Neural progenitor cell (in vitro differentiated cells): Measurements from ENCODE around the gene RNF224. TPM values are rescaled to one million over a fixed set of nuclear protein-coding genes. Genes with fewer than 3 reads are reported as not detected.

Experiments
- DNase-seq: peaks from one replicate; pipeline ENCODE4 v3.0.0-alpha.2; 2016; ENCODE audit warnings: low spot score
- H2AFZ ChIP-seq: fragments of 200-600 bp; sonication (generic); replicated peaks from 2 replicates; pipeline ENCODE4 v1.6.1; 2016; ENCODE audit warnings: antibody characterized with exemption
- H3F3A ChIP-seq: fragments of 200-600 bp; sonication (generic); 2 replicates; pipeline ENCODE4 v1.6.1; 2016; ENCODE audit warnings: antibody characterized with exemption, low read depth
- H3K27ac ChIP-seq: fragments of 200-600 bp; sonication (generic); 2 replicates; pipeline ENCODE4 v1.5.1; 2016; ENCODE audit warnings: mild to moderate bottlenecking
- H3K27me3 ChIP-seq: fragments of 200-600 bp; sonication (generic); 2 replicates; pipeline ENCODE4 v1.6.1; 2016; ENCODE audit warnings: mild to moderate bottlenecking, moderate library complexity
- H3K36me3 ChIP-seq: fragments of 200-600 bp; sonication (generic); 2 replicates; pipeline ENCODE4 v1.5.1; 2016
- H3K4me1 ChIP-seq: fragments of 200-600 bp; sonication (generic); 2 replicates; pipeline ENCODE4 v1.6.1; 2016; ENCODE audit warnings: mixed run types
- H3K4me2 ChIP-seq: fragments of 200-600 bp; sonication (generic); 2 replicates; pipeline ENCODE4 v1.6.1; 2016
- H3K4me3 ChIP-seq: fragments of 200-600 bp; sonication (generic); 2 replicates; pipeline ENCODE4 v1.5.1; 2016
- H3K79me2 ChIP-seq: fragments of 200-600 bp; sonication (generic); 2 replicates; pipeline ENCODE4 v1.6.1; 2016; ENCODE audit warnings: low read depth
- H3K9ac ChIP-seq: fragments of 200-600 bp; sonication (generic); 2 replicates; pipeline ENCODE4 v1.6.1; 2016
- H3K9me3 ChIP-seq: fragments of 200-600 bp; sonication (generic); 2 replicates; pipeline ENCODE4 v1.5.1; 2016; ENCODE audit warnings: low read depth
- H4K20me1 ChIP-seq: fragments of 200-600 bp; sonication (generic); 2 replicates; pipeline ENCODE4 v1.6.1; 2016; ENCODE audit warnings: low read depth
- H3K27ac Mint-ChIP-seq: 3 replicates; pipeline ENCODE4 v1.8.0; 2021; ENCODE audit warnings: mixed read lengths
- H3K27me3 Mint-ChIP-seq: 2 replicates; pipeline ENCODE4 v1.8.0; 2022; ENCODE audit warnings: low read depth, mild to moderate bottlenecking, inconsistent platforms, moderate library complexity, mixed read lengths; ENCODE audit not compliant: insufficient read depth
- H3K36me3 Mint-ChIP-seq: 3 replicates; pipeline ENCODE4 v1.8.0; 2021; ENCODE audit warnings: mixed read lengths
- H3K4me1 Mint-ChIP-seq: 3 replicates; pipeline ENCODE4 v1.8.0; 2021; ENCODE audit warnings: mixed read lengths
- H3K4me3 Mint-ChIP-seq: 3 replicates; pipeline ENCODE4 v1.8.0; 2021; ENCODE audit warnings: mild to moderate bottlenecking, moderate library complexity, mixed read lengths
- H3K9me3 Mint-ChIP-seq: 3 replicates; pipeline ENCODE4 v1.8.0; 2020; ENCODE audit warnings: mixed read lengths
- CTCF ChIP-seq: fragments of 200-600 bp; sonication (generic); IDR thresholded peaks from 2 replicates; pipeline ENCODE4 v1.5.1; 2017; ENCODE audit warnings: antibody characterized with exemption, mild to moderate bottlenecking
- EZH2 ChIP-seq: fragments of 200-600 bp; sonication (generic); IDR thresholded peaks from 2 replicates; pipeline ENCODE4 v1.6.1; 2017; ENCODE audit warnings: antibody characterized with exemption, mild to moderate bottlenecking, moderate library complexity
- EZH2phosphoT487 ChIP-seq: fragments of 200-600 bp; sonication (generic); IDR thresholded peaks from 2 replicates; pipeline ENCODE4 v1.6.1; 2017; ENCODE audit warnings: antibody characterized with exemption
- total RNA-seq: library from RNA; depleted of rRNA; stranded (reverse); fragments of >200 nt; gene quantifications from 2 replicates; pipeline ENCODE4 v1.2.3, GENCODE V29; 2015; ENCODE audit warnings: low replicate concordance

The RNF224 gene
- total RNA-seq, 1 donor from 2014 or later: not detected

DNA sequence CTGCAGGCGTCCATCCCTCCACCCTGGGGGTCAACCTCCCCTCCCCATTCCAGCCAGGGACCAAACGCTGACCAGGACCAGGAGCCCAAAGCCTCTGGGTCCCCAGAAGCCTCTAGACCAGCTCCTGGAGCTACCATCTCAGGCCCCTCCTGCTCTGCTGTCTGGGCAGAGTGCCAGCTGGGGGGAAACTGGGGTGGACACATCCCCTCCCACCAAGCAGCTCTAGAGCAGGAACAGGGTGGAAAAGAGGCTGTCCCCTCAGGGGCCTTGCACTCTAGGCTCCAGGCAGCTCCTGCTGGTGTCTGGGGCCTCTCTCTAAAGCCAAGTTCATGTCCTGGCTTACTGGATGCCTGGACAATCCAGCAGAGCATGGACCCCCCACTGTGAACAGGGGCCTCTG, 34.4 kb upstream of the RNF224 start:
- Histone ChIP-seq H3K9me3 (no peaks in the 10 kb centered on the region), H4K20me1 (peaks cover 63% of the 10 kb centered on the region), H3K4me1 (no peaks in the 10 kb centered on the region)

GRCh38 chr9:137193771-137194170, 33.5 kb upstream of the RNF224 start:
- peaks cover 22% of the 10 kb centered on the region for H3K4me1 Mint-ChIP-seq

More for the DNA sequence above, 34.4 kb upstream of the RNF224 start:
- Mint-ChIP-seq H3K4me3 (no peak overlapping the region), H3K4me1 (peaks cover 22% of the 10 kb centered on the region), H3K27ac (no peak overlapping the region), H3K27me3 (peaks cover 6% of the 10 kb centered on the region), H3K36me3 (no peaks in the 10 kb centered on the region), H3K9me3 (no peaks in the 10 kb centered on the region)
- H3K36me3 ChIP-seq: no peaks in the 10 kb centered on the region
- H3K9ac ChIP-seq: no peak overlapping the region
- TF ChIP-seq CTCF (no peak), EZH2 (no peak), EZH2phosphoT487 (no peak)
- no peak for DNase-seq
- H3K4me2 ChIP-seq: no peak overlapping the region
- H3K27ac ChIP-seq: no peak overlapping the region
- peaks cover 10% of the 10 kb centered on the region for H3F3A ChIP-seq
- peaks cover 9% of the 10 kb centered on the region for H3K79me2 ChIP-seq
- H3K27me3 ChIP-seq: no peaks in the 10 kb centered on the region
- no peak overlapping the region for H3K4me3 ChIP-seq
- no peak overlapping the region for H2AFZ ChIP-seq

DNA sequence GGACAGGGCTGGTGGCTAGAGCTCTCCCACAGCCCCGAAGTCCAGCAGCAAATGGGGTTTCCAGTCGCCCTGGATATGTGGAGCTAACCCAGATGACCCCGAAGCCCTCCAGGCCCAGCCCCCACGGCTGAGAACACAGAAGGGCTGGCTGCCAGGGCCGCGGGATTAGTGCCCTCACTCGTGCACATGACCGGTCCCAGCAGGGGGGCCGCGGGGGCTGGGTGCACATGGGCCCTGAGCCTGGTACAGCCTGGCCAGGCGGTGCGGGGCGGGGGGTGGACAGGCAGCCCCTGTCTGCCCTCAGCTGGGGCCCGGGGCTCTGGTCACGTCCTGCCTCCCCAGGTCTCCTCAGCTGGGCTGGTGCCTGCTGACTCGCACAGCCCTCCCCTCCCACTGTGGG, 32.9 kb upstream of the RNF224 start:
- TF ChIP-seq CTCF: no peak
- no peak for TF ChIP-seq EZH2phosphoT487
- no peak for TF ChIP-seq EZH2
- Mint-ChIP-seq H3K4me1 (peaks cover 17% of the 10 kb centered on the region), H3K4me3 (no peak overlapping the region), H3K27ac (no peak overlapping the region), H3K27me3 (peaks cover 4% of the 10 kb centered on the region), H3K36me3 (no peaks in the 10 kb centered on the region), H3K9me3 (no peaks in the 10 kb centered on the region)
- Histone ChIP-seq H3K27me3 (peaks cover 1% of the 10 kb centered on the region), H2AFZ (no peak overlapping the region), H4K20me1 (peaks cover 72% of the 10 kb centered on the region), H3K9ac (no peak overlapping the region), H3K79me2 (peaks cover 20% of the 10 kb centered on the region), H3F3A (peaks cover 5% of the 10 kb centered on the region), H3K36me3 (no peaks in the 10 kb centered on the region), H3K4me2 (peak overlapping the region; percentile 10), H3K4me3 (no peak overlapping the region), H3K27ac (no peak overlapping the region), H3K4me1 (peaks cover 2% of the 10 kb centered on the region), H3K9me3 (no peaks in the 10 kb centered on the region)
- peak; percentile 42 for DNase-seq

More at GRCh38 chr9:137193771-137194170, 33.5 kb upstream of the RNF224 start:
- peaks cover 72% of the 10 kb centered on the region for H4K20me1 ChIP-seq
- H3K79me2 ChIP-seq: peaks cover 14% of the 10 kb centered on the region
- no peak overlapping the region for H3K4me3 ChIP-seq
- H3K4me2 ChIP-seq: no peak overlapping the region
- H3K36me3 ChIP-seq: no peaks in the 10 kb centered on the region
- no peak overlapping the region for H3K9ac ChIP-seq
- no peak overlapping the region for H3K27ac ChIP-seq
- no peaks in the 10 kb centered on the region for H3K4me1 ChIP-seq
- no peaks in the 10 kb centered on the region for H3K9me3 Mint-ChIP-seq
- no peak for DNase-seq
- no peak overlapping the region for H3K4me3 Mint-ChIP-seq
- peaks cover 10% of the 10 kb centered on the region for H3F3A ChIP-seq
- no peak overlapping the region for H2AFZ ChIP-seq
- no peak overlapping the region for H3K27ac Mint-ChIP-seq
- TF ChIP-seq EZH2 (no peak), EZH2phosphoT487 (no peak), CTCF (no peak)
- H3K27me3 ChIP-seq: no peaks in the 10 kb centered on the region
- H3K9me3 ChIP-seq: no peaks in the 10 kb centered on the region
- H3K27me3 Mint-ChIP-seq: peaks cover 4% of the 10 kb centered on the region
- no peaks in the 10 kb centered on the region for H3K36me3 Mint-ChIP-seq
